Prostate gland (tissue), 2 donors: ENCODE data around the gene PPIAL4G.

Experiments
- CTCF ChIP-seq, 4 experiments: fragments of 200-600 bp in 2 of 4; fragments of 450-650 bp in 2 of 4; sonication (generic) in 2 of 4; IDR thresholded peaks; 1 replicate in 3 of 4; 2 replicates in 1 of 4; pipeline ENCODE4 v1.5.1; 2016 to 2019; ENCODE audit warnings: antibody characterized with exemption in 4 of 4, mild to moderate bottlenecking in 2 of 4, moderate library complexity in 2 of 4
- POLR2A ChIP-seq: fragments of 450-650 bp; IDR thresholded peaks from one replicate; pipeline ENCODE4 v1.6.1; 2016; ENCODE audit warnings: antibody characterized with exemption, mild to moderate bottlenecking
- POLR2AphosphoS5 ChIP-seq: sonication (generic); formaldehyde crosslinking; IDR thresholded peaks from one replicate; pipeline ENCODE4 v1.6.1; 2017; ENCODE audit warnings: antibody characterized with exemption

- TF ChIP-seq CTCF (IDR thresholded peaks at IDR 0.05): no peak
- no peak for TF ChIP-seq POLR2AphosphoS5
- TF ChIP-seq POLR2A: no peak
Observed at GRCh38 chr1:148434832-148435231, 48.3 kb downstream of the PPIAL4G start.
